Suppressor macrophage treated with lipopolysaccharide for 4 hours (primary cell): ENCODE results near the gene COMT.
"Not testable (repeated sequence)": the region's sequence is repeated elsewhere in the genome, so short reads cannot be mapped to it uniquely, and the experiment has no call there.

ENCODE experiments used
- DNase-seq: peaks from one replicate; pipeline ENCODE4 v3.0.0-alpha.2; 2020

COMT gene

GRCh38 chr22:19929586-19930550, 11.7 kb upstream of the COMT start:
- no peak for DNase-seq

GRCh38 chr22:19930551-19931486, 10.8 kb upstream of the COMT start:
- peak; percentile 45 for DNase-seq

GRCh38 chr22:19931514-19931913, 10.1 kb upstream of the COMT start:
- no peak for DNase-seq

- peak; percentile 26 for DNase-seq
Measured at GRCh38 chr22:19932367-19933206, 9.0 kb upstream of the COMT start.

GRCh38 chr22:19933341-19934241, 8.0 kb upstream of the COMT start:
- DNase-seq: no peak

GRCh38 chr22:19935123-19935718, 6.4 kb upstream of the COMT start:
- DNase-seq: not testable (repeated sequence)

GRCh38 chr22:19936513-19936912, 5.1 kb upstream of the COMT start:
- no peak for DNase-seq

GRCh38 chr22:19937616-19938473, 3.7 kb upstream of the COMT start:
- peak; percentile 19 for DNase-seq

GRCh38 chr22:19940536-19941364, 822 bp upstream of the COMT start:
- no peak for DNase-seq

GRCh38 chr22:19942157-19943081, 847 bp downstream of the COMT start:
- peak; percentile 65 for DNase-seq

GRCh38 chr22:19943082-19944026, 1.8 kb downstream of the COMT start:
- DNase-seq: peak; percentile 54

GRCh38 chr22:19948057-19948760, 6.6 kb downstream of the COMT start:
- DNase-seq: no peak

- DNase-seq: no peak
Measured at GRCh38 chr22:19951346-19951745, 9.8 kb downstream of the COMT start.

GRCh38 chr22:19955241-19956128, 13.9 kb downstream of the COMT start:
- DNase-seq: no peak

GRCh38 chr22:19957445-19957844, 15.9 kb downstream of the COMT start:
- no peak for DNase-seq
